DOHH2 (cell line): ENCODE results near the gene CATSPERE.

Experiments
- H3F3A ChIP-seq: fragments of 200-600 bp; sonication (generic), shearing (Covaris generic); 2 replicates; pipeline ENCODE4 v1.6.0; 2016; ENCODE audit warnings: antibody characterized with exemption, mild to moderate bottlenecking; ENCODE audit not compliant: control insufficient read depth, insufficient read depth
- H3K27ac ChIP-seq: fragments of 200-600 bp; sonication (generic); 2 replicates; pipeline ENCODE4 v1.5.1; 2014; ENCODE audit warnings: low read depth, mild to moderate bottlenecking, low read length, moderate library complexity
- H3K27me3 ChIP-seq: fragments of 200-600 bp; sonication (generic); 2 replicates; pipeline ENCODE4 v1.6.1; 2014; ENCODE audit warnings: mild to moderate bottlenecking, low read length, mixed read lengths; ENCODE audit not compliant: control insufficient read depth
- H3K36me3 ChIP-seq: fragments of 200-600 bp; sonication (generic); 2 replicates; pipeline ENCODE4 v1.6.1; 2014; ENCODE audit warnings: mild to moderate bottlenecking, low read length, moderate library complexity, mixed read lengths; ENCODE audit not compliant: control insufficient read depth
- H3K4me1 ChIP-seq: fragments of 200-600 bp; sonication (generic); 2 replicates; pipeline ENCODE4 v1.6.1; 2014; ENCODE audit warnings: mild to moderate bottlenecking, low read length, mixed read lengths; ENCODE audit not compliant: control insufficient read depth
- H3K4me2 ChIP-seq: fragments of 200-600 bp; sonication (generic); 2 replicates; pipeline ENCODE4 v1.6.0; 2014; ENCODE audit warnings: mild to moderate bottlenecking, low read length, moderate library complexity
- H3K4me3 ChIP-seq: fragments of 200-600 bp; sonication (generic); 2 replicates; pipeline ENCODE4 v1.5.1; 2014; ENCODE audit warnings: mild to moderate bottlenecking, low read length, mixed read lengths
- H3K79me2 ChIP-seq: fragments of 200-600 bp; sonication (generic); 2 replicates; pipeline ENCODE4 v1.6.1; 2014; ENCODE audit warnings: mild to moderate bottlenecking, low read length, mixed read lengths; ENCODE audit not compliant: control insufficient read depth
- H3K9me2 ChIP-seq: fragments of 200-600 bp; sonication (generic); replicated peaks from 2 replicates; pipeline ENCODE4 v1.6.1; 2014; ENCODE audit warnings: mild to moderate bottlenecking, low read length, mixed read lengths; ENCODE audit not compliant: control insufficient read depth
- H3K9me3 ChIP-seq: fragments of 200-600 bp; sonication (generic); 2 replicates; pipeline ENCODE4 v1.6.1; 2014; ENCODE audit warnings: antibody characterized with exemption, low read length, mixed read lengths; ENCODE audit not compliant: control insufficient read depth, insufficient read depth
- H4K20me1 ChIP-seq: fragments of 200-600 bp; sonication (generic); 2 replicates; pipeline ENCODE4 v1.6.0; 2014; ENCODE audit warnings: low read depth, mild to moderate bottlenecking, antibody characterized with exemption, low read length, moderate library complexity; ENCODE audit not compliant: control insufficient read depth, insufficient read depth
- EZH2phosphoT487 ChIP-seq: fragments of 200-600 bp; sonication (generic); IDR thresholded peaks from 2 replicates; pipeline ENCODE4 v1.6.1; 2017; ENCODE audit warnings: borderline replicate concordance, mild to moderate bottlenecking, antibody characterized with exemption, low read length, moderate library complexity, mixed read lengths
- TF ChIP-seq, protein P1 (sequence below): fragments of 200-600 bp; sonication (generic); IDR thresholded peaks from one replicate; pipeline ENCODE4 v1.5.1; 2014; ENCODE audit warnings: antibody characterized with exemption, mild to moderate bottlenecking, low read depth, low read length; ENCODE audit not compliant: poor library complexity, severe bottlenecking

Gene CATSPERE

DNA sequence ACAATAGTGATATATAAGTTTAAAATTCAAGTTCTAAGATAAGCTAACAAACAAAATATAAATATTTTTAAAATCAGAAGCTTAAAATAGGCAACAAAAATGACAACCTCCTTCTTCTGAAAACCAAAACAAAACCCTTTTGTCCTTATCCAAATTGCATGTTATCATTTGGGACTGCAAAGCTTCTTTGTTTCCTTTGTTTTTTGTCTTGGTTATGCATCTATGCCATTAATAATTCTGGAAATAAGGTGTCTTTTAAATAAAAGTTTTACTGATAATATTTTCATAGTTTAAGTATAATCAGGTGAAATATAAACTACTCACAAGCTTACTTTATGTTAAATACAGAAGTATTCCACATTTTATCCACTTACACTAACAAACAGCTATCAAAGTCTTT is 29.9 kb upstream of the CATSPERE start:
- no peak overlapping the region for H3K4me3 ChIP-seq
- H3K36me3 ChIP-seq, result peaks cover 66% of the 10 kb centered on the region
- no peaks in the 10 kb centered on the region for H3K9me3 ChIP-seq
- TF ChIP-seq EZH2phosphoT487, result no peak
- TF ChIP-seq, protein P1, sequence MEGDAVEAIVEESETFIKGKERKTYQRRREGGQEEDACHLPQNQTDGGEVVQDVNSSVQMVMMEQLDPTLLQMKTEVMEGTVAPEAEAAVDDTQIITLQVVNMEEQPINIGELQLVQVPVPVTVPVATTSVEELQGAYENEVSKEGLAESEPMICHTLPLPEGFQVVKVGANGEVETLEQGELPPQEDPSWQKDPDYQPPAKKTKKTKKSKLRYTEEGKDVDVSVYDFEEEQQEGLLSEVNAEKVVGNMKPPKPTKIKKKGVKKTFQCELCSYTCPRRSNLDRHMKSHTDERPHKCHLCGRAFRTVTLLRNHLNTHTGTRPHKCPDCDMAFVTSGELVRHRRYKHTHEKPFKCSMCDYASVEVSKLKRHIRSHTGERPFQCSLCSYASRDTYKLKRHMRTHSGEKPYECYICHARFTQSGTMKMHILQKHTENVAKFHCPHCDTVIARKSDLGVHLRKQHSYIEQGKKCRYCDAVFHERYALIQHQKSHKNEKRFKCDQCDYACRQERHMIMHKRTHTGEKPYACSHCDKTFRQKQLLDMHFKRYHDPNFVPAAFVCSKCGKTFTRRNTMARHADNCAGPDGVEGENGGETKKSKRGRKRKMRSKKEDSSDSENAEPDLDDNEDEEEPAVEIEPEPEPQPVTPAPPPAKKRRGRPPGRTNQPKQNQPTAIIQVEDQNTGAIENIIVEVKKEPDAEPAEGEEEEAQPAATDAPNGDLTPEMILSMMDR, result no peak
- H3K27me3 ChIP-seq, result no peaks in the 10 kb centered on the region
- peaks cover 2% of the 10 kb centered on the region for H3K79me2 ChIP-seq
- H3K27ac ChIP-seq, result no peak overlapping the region
- no peaks in the 10 kb centered on the region for H3F3A ChIP-seq
- no peaks in the 10 kb centered on the region for H3K9me2 ChIP-seq
- no peaks in the 10 kb centered on the region for H3K4me1 ChIP-seq
- no peaks in the 10 kb centered on the region for H4K20me1 ChIP-seq
- no peak overlapping the region for H3K4me2 ChIP-seq

DNA sequence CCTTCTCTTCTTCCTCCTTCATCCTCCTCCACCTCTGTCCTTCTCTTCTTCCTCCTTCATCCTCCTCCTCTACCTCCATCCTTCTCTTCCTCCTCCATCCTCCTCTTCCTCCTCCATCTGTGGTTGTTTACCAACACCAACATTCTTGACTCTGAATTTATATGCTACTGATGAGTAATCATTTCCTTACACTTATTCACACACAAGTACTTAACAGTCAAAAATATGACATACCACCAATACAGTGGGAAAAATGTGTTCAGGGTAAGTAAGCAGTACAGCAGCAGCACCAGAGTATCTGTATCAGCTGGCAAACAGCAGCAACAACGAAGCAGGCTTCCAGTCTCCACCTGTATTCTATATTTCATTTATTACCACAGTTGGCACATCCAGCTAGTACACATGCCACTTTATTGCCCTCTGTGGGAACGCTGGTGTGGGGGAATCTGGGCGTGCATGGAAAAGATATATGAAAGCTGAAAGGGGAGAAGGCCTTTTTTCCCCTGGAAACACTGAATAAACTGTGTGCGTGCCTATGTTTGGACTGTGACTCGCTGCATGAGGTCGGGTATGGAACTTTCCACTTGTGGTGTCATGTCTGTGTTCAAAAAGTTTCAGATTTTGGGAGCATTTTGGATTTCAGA is 25.4 kb upstream of the CATSPERE start:
- Histone ChIP-seq H3K9me2 (no peaks in the 10 kb centered on the region), H3F3A (no peaks in the 10 kb centered on the region), H3K4me3 (no peak overlapping the region), H3K79me2 (peaks cover 44% of the 10 kb centered on the region), H3K36me3 (peaks cover 79% of the 10 kb centered on the region), H3K4me1 (no peaks in the 10 kb centered on the region), H4K20me1 (peaks cover 9% of the 10 kb centered on the region), H3K27ac (no peak overlapping the region), H3K4me2 (no peak overlapping the region), H3K9me3 (no peaks in the 10 kb centered on the region), H3K27me3 (no peaks in the 10 kb centered on the region)
- TF ChIP-seq, protein P1, result no peak
- TF ChIP-seq EZH2phosphoT487, result no peak

DNA sequence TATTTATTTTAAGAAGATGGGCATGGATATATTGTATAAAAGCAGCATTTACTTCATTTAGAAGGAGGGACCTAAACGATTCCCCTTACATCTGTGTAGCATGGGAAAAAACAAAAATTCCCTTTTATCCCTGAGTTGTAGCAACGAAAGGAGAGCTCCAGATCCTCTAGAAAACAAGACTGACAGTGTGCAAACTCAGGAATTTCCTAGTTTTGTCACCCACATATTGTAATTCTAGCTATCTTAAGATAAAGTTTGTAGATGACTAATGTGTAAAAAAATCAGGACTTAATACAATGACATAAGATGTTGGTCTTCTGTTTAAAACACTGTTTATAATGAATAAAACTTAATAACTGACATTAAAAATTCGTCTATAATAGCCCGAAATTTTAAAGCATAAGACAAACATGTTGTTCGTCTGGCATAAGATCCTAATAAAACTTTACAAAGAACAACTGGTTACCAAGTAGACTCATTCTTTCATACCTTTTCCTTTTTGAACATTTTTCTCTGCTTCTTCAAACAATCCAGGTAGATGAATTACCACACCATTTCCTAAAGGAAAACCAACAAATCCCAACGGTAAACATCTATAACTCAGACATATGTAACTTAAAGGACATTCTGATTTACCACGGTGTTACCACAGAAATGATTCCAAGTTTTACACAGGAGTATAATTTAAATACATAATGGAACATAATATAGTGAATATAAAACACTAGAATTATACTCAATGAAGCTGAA is 24.6 kb upstream of the CATSPERE start:
- Histone ChIP-seq H3K9me2 (no peaks in the 10 kb centered on the region), H3K27ac (no peak overlapping the region), H4K20me1 (peaks cover 9% of the 10 kb centered on the region), H3K4me1 (no peaks in the 10 kb centered on the region), H3F3A (no peaks in the 10 kb centered on the region), H3K36me3 (peaks cover 72% of the 10 kb centered on the region), H3K4me2 (no peak overlapping the region), H3K9me3 (no peaks in the 10 kb centered on the region), H3K79me2 (peaks cover 52% of the 10 kb centered on the region), H3K4me3 (no peak overlapping the region), H3K27me3 (no peaks in the 10 kb centered on the region)
- TF ChIP-seq EZH2phosphoT487, result no peak
- TF ChIP-seq, protein P1, result no peak
